Central memory CD4-positive, alpha-beta T cell (primary cell): ENCODE results near the gene MAP4K4.

Source experiments
- DNase-seq: peaks from one replicate; pipeline ENCODE4 v3.0.0; 2022

The MAP4K4 gene

DNA sequence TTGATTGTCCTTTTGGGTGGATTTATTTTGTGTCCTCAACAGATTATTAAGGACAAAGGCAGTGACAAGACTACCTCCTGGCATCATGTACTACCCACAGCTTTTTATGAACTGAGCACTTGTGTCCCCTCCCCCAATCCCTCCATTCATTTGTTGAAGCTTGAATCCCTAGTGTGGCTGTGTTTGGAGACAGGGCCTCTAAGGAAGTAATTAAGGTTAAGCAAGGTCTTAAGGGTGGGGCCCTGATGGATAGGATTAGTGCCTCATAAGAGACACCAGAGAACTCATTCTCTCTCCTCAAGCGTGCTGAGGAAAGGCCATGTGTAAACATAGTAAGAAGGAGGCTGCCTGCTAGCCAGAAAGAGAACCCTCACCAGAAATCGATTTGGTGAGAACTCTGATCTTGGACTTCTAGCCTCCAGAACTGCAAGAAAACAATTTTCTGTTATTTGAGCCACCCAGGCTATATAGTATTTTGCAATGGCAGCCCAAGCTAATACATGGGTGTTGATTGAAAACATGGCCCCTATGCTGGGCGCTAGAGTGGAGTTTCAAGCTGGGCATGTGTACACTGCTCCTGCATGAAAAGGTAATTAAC is 3.4 kb upstream of the MAP4K4 start:
- no peak for DNase-seq

GRCh38 chr2:101696272-101697123 is 1.0 kb upstream of the MAP4K4 start:
- DNase-seq = no peak

- peak; percentile 24 for DNase-seq
Observed at GRCh38 chr2:101698014-101698843, 722 bp downstream of the MAP4K4 start.

DNA sequence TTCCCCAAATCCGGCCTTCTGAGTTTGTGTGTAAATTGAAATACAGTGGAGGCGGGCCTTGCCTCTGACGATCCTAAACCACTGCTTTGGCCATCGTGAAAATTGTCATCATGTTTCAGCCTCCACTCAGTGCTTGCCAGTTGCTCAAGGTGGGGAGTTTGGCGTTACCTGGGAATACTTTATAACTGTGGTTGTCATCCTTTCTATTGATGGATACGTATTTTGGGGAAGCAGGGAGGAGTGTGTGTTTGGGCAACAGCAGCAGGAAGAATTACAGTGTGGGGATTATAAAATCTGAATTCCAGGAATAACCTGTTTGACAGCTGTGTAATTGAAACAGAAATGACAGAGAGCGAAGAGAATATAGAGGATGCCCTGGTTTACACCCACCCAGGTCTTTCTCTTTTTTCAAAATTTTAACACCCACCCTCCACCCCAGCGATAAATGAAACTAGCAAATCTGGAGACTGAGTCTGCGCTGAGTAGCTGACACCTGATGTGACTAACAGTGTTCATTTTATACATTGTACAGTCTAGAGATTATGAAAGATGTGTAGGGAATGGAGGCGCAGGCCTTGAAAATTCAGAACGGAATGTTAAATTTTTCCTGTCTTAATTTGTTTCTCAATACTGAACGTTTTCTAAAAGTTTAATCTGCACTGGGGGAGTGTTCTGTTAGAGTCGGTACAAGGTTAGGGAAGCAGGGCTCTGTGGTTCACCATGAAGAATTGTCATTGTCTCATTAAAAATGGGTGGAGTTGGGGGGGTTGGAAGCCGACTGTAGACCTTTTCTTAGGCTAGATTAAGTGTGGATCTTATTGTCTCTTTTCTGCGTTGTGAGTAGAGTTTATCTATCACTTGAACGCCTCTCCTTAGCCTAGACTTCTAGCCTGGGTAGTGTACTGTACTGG is 1.6 kb downstream of the MAP4K4 start:
- peak; percentile 36 for DNase-seq

GRCh38 chr2:101699755-101700461 is 2.4 kb downstream of the MAP4K4 start:
- DNase-seq = no peak

- peak; percentile 35 for DNase-seq
Observed at GRCh38 chr2:101704046-101704466, 6.5 kb downstream of the MAP4K4 start.

GRCh38 chr2:101704816-101705578 is 7.5 kb downstream of the MAP4K4 start:
- no peak for DNase-seq

DNA sequence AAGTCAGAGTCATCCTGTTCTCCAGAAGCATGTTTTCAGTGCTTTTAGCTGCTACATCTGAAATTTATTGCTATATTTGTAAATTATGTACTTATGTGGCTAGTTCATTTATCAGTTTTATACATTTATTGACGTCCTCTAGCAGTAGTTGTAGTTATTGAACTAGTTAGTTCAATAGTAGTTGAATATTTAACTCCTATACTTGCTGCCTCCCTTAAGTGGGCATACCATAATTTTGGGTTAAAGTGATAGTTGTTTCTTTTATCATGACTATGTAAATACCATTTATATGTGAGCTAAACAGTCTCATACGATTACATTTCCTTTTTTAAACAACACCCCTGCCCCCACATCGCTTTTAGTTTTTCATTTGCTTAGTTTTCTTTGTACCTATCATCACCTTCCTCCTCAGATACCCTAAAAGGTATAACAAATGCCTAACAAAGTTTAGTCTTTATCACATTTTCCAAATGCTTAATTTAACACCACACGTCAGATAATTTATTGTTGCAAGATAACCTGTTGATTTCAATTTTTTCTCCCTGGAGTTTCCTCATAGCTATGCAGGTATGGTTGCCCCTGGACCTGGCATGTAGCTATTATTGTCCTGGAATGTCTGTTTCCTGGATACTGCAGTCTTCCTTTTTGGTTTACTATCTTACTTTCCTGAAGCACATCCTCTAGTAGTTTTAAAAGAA is 8.8 kb downstream of the MAP4K4 start:
- no peak for DNase-seq

- peak; percentile 79 for DNase-seq
Observed at GRCh38 chr2:101706819-101707177, 9.3 kb downstream of the MAP4K4 start.

DNA sequence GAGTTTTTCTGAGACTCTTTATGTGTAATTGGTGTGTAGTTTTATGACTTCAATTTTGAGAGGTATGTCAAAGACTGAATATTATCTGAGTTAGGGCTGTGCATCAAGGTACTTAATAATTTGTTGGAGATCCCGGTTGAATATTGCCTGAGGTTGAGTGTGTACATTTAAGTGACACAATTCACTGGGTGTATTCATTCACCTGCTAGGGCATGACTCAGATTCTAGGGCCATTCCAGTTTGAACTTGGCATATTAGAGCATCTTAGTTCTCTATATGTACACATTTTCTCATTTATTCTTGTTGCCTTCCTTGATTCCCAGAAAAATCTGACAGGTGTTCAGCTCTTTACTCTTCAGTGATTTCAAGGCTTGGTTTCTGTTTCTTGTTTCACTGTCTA is 12.5 kb downstream of the MAP4K4 start:
- DNase-seq = no peak

- DNase-seq = no peak
Observed at GRCh38 chr2:101710471-101711318, 13.2 kb downstream of the MAP4K4 start.

- no peak for DNase-seq
Observed at GRCh38 chr2:101714118-101714517, 16.6 kb downstream of the MAP4K4 start.

DNA sequence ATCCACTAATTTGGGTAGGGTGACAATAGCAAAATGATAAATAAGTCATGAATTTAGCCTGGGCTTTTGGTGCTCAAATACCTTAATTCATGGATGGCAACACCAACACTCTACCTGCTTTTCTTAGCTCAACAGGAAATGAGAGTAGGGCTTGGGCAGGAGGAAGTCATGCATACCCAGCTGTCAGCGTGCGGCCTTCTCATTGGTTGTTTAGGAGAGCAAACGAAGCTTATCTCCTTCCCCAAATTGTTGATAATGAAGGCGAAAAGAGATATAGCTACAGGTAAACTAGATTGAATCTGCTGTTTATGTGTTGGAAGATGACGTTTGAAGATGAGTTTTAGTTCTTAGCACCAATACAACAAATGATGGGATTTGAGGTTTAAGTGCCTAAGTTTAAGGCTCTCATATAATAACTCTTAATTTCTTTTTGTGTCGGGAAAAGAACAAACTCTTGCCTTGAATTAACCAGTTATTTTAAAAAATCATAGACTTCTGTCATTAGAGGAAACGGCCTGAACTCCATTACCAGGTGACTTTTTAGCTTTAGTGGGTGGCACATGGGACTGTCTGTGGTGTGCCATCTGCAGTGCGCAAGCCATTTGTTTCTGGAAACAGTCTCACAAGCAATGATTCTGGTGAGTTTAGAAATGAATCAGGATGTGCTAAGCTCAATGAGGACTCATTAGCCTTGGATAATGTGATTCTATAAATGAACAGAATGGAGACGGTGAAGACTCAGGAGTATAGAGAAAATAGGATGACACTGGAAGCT is 19.8 kb downstream of the MAP4K4 start:
- DNase-seq = peak; percentile 67

DNA sequence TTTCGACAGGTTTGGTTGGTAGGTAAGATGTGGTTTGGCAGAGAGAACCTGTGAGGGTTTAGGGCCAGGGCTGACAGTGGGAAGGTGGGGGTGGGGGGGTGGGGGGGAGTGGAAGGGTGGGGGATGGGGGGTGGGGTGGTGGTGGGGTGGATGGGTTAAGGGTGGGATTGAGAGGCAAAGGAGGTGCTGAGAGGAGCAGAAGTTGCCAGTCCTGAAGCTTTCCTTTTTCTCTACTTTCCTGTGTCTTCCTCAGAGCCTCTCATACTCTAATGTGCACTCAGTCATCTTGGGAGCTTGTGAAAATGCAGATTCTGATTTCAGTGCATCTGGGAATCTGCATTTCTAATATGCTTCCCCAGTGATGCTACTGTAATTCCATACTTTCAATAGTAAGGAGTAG is 21.0 kb downstream of the MAP4K4 start:
- DNase-seq = no peak

DNA sequence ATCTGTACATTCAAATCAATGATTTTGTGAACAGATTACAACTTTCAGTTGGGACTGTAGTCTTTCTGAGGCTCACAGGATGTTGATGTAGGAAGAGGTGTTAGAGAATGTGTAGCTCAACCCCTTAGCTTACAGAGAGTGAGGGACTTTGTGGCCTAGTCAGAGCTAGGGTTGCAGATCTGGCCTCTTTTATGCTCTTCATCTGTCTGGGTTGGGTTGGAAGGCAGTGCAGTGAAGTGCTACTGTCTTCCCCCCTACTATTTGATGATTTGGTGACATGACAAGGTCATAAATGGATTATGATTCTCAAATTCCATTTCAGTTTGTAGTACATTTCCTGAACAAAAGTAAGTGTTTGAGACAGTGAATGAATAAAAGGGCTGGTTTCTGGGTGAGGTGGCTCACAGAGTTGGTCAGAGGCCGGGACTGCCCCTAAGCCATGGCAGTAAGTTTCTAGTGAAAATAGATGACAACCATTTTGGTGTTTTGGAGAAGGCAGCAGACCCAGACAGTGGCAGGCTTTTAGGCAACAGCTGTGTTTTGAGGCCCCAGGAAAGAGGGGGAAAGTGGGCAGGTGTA is 21.6 kb downstream of the MAP4K4 start:
- peak; percentile 60 for DNase-seq

GRCh38 chr2:101720732-101721131 is 23.2 kb downstream of the MAP4K4 start:
- no peak for DNase-seq

DNA sequence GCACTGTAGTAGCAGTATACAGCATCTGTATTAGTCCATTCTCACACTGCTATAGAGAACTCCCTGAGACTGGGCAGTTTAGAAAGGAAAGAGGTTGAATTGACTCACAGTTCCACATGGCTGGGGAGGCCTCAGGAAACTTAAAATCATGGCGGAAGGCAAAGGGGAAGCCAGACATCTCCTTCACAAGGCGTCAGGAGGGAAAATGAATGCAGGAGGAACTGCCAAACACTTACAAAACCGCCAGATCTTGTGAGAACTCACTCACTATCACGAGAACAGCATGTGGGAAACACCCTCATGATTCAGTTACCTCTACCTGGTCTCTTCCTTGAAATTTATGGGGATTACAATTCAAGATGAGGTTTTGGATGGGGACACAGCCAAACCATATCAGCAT is 25.4 kb downstream of the MAP4K4 start:
- DNase-seq = no peak
